IPS-NIHi7 (cell line): ENCODE measurements around the gene EMID1.

Source experiments
- DNase-seq: peaks from one replicate; pipeline ENCODE4 v3.0.0; 2012; ENCODE audit warnings: mixed read lengths; ENCODE audit errors: extremely low spot score

Gene EMID1

DNA sequence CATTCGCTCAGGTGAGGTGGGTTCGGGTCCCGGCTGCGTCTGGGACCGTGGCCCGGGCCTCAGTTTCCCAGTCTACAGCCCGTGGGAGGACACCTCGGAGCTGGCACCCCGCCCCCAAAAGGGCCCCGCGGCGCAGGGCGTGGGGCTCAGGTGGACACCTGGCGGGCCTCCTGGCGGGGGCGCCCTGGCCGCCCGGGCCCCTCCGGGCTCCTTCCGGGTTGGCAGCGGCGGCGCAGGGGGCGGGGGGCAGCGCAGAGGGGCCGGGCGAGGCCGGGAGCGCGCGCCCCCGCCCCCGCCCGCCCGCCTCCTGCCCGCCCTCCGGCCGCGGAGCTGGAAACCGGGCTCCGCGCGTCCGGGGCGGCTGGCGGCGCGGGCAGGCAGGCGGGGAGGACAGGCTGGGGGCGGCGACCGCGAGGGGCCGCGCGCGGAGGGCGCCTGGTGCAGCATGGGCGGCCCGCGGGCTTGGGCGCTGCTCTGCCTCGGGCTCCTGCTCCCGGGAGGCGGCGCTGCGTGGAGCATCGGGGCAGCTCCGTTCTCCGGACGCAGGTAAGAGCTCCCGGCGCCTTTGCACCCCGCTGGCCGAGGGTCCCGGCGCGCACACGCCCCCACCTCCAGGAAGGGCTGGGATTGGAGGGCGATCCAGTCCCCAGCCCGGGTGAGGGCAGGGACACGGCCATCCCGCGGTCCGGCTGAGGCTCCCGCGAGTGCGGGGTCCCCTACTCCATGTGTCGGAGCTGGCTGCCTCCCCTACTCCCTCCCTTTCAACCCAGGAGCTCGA, at the start of gene EMID1:
Gene EMID1, plus strand, starts transcription at position 303 of the 778 bp plus-strand sequence. Its CDS starts 143 bp downstream, at position 446.
- peak; percentile 71 for DNase-seq

DNA sequence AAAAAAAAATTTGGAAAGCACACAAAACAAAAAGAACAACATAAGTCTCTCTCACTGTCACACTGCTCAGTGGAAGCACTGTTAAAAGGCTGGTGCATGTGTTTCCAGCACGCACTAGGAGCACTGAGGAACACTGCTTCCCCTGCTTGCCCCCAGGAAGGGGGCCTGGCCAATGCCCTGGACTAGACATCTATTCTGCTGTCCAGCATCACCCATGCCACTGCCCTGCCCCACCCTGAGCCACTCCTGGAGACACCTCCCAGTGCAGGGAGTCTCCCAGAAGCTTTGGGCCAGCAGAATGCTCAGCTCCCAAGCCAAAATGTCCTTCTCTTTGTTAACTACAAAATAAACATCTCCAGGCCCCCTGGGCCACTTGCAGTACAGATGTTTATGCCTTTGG, 49.7 kb upstream of the EMID1 start:
- no peak for DNase-seq

DNA sequence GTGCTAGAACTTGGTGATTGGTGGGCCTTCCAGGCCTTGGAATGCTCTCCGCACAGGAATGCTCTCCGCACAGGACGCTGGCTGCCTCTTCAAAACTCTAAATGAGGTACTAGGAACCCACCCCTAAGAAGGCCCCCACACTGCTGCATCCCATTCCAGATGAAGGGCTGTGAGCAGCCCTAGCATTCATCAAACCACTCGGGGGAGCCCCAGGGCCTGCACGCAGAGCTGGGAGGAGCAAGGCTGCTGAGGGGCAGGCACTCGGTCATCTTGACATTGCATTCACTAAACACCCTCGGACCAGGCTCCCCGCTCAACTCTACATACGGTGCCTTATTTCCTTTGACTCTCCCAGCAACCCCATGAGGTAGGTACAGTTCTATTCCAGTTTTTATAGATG, 49.2 kb upstream of the EMID1 start:
- peak; percentile 77 for DNase-seq

DNA sequence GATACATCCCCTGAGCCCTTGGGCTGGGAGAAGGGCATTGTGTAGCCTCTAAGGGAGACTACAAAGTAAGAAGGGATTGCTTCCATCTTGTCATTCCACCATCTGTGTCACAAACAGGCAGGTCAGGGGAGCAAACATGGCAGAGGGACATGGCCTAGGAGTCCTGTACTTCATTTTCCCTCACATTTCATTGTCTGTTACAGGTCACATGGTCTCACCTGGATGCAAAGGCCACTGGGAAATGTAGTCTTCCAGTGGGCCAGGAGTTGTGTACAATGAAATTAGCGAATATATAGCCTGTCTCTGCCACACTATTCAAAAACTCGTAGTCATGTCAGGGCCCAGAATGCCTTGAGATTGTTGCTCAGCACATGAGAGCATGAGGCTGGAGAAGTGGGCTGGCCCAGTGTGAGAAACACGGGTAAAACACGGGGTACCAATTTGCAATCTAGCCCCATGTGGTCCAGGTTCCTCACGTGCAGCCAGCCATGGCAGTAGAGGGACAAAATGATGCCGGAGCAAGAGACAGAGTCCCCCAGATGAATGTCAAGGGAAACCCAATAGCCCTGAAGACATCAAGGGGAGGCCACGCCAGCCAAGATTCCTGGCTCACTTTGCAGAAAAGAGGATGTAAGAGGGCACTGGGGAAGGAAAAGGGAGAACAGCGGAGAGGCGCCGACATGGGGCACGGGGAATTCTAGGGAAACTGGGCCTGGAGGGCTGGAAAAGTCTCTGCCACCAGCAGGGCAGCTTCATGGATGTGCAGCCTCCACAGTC, 47.7 kb upstream of the EMID1 start:
- DNase-seq = no peak

DNA sequence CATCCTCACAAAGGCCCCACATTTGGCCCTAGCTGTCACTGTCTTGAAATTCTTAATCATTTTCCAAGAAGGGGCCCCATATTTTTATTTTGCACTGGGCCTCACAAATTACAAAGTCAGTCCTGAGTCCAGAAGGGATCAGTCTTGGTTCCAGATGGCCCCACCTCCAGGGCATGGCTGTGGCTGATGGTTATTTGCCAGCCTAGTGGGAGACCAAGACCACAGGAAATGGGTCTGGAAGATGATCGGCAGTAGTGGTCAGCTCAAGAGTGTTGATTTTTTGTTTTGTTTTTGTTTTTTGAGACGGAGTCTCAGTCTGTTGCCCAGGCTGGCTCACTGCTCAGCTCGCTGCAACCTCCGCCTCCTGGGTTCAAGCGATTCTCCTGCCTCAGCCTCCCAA, 47.1 kb upstream of the EMID1 start:
- DNase-seq = no peak

DNA sequence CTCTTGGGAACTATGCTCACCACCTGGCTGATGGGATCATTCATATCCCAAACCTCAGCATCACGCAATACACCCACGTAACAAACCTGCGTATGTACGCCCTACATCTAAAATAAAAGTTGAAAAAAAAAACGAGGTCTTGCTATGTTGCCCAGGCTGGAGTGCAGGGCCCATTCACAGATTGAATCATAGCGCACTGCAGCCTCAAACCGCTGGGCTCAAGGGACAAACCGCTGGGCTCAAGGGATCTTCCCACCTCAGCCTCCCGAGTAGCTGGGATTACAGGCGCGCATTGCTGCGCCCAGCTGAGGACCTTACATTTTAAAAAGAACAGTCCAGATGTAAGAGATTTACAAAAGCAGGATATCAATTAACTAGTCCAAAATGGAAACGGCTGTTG, 41.9 kb upstream of the EMID1 start:
- no peak for DNase-seq

DNA sequence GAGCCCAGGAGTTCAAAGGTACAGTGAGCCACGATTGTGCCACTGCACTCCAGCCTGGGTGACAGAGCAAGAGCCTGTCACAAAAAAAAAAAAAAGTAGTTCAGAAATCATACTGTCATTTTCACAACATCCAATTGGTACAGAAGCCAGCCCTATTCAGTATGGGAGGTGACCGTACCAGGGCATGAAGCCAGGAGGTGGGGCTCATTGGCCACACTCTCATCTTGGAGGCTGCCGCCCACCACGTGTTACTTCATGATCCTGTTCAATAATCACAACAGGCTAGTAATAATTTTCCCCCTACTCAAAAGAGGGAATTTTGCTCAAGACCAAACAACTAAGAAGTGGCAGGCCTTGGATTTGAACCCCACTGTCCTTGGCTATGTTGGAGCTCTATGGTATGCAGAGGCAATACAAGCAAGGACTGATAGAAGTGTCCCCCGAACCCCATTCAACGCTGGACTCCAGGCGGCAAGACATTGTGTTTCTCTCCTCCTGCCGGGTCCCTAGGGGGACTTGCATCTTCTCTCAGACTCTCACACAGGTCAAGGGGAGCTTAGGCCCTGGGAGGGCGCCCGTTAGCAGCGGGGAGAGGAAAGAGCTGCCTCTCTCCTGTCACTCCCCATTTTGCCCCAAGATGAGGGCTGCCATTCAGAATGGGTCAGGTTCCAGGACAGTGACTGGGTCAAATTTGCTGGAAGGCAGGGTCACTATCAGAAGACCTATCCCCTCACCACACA, 40.2 kb upstream of the EMID1 start:
- no peak for DNase-seq

DNA sequence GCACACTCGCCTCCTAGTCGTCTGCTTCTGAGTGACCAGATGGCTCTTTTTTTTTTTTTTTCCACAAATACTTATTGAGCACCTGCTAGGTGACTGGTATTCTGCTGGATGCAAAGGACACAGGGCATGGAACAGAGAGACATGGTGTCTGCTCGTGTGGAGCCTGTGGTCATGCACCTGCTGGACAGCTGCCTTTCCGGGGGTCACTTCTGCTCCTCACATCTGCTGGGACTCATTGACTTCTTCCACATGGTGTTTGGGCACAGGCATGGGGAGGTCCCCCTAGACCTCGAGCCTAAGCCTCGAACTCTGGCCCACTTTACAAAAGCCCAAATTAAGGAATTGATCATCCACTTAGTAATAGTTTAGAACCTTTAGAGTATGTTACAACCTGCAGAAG, 39.5 kb upstream of the EMID1 start:
- no peak for DNase-seq

DNA sequence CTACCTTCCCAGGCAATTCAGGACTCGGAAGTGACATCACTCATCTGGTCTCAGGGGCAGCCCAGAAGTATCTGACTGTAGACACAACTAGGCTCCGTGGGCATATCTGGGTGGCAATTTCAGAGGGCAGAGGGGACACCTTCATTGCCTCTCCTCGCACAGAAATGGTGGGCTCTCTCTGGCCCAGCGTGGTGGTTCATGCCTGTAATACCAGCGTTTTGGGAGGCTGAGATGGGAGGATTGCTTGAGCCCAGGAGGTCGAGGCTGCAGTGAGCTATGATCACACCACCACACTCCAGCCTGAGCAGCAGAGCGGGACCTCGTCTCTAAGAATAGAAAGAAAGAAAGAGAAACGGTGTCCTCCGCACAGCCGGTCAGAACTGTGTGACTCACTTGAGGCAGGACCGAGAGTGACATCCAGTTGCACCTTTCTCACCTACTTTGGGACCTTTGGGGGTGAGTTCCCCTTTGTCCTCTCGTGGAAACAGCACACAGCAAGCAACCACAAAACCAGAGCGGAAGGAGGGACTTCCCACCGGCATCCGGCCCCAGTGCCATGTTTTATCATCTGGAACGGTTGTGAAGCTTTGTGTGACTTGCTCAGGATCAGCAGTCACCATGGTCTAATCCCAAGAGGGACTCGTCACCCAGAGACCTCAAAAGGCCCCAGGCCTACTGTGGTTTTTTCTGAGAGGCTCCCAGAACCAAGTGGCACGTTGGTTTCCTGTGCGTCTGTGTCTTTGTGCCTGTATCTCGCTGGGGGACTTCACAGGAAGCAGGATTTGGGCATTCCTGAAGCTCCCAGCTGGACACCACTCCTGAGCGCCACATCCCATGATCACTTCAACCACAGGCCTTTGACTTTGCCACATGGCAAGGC, 38.4 kb upstream of the EMID1 start:
- no peak for DNase-seq

DNA sequence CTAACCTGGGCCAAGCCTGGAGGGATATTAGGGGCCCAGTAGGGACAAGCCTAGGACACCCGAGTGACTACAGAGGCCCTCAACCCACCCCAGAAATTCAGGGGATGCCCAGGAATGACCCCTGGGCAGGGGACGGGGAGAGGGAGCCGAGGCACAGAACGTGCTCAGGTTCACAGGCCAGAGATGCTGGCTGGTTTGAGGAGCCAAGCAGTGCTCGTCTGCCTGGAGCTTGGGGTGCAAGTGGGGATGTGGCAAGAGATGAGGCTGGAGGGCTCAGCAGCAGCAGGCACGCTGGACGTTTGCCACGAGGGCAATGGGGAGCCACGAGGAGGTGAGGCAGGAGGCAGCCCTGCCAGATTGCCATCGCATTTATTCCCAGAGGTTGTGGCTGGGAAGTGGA, 34.0 kb upstream of the EMID1 start:
- peak; percentile 4 for DNase-seq

DNA sequence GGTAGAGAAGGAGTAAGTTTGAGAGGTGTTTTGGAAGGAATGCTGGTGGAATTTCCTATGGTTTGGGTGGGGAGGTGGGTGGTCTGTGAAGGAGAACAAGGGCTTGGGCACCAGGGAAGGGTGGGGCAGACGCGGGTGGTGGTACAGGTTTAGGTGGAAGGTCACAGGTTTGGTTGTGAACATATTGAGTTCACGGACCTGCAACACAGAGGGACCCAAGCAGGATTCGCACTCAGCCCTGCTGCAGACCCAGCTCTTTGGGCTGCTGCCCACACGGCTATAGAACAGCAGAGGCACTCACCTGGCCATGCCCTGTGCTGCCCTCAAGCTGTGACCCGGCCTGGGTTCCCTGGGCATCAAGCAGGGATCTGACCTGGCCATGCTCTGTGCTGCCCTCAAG, 33.5 kb upstream of the EMID1 start:
- DNase-seq = no peak

DNA sequence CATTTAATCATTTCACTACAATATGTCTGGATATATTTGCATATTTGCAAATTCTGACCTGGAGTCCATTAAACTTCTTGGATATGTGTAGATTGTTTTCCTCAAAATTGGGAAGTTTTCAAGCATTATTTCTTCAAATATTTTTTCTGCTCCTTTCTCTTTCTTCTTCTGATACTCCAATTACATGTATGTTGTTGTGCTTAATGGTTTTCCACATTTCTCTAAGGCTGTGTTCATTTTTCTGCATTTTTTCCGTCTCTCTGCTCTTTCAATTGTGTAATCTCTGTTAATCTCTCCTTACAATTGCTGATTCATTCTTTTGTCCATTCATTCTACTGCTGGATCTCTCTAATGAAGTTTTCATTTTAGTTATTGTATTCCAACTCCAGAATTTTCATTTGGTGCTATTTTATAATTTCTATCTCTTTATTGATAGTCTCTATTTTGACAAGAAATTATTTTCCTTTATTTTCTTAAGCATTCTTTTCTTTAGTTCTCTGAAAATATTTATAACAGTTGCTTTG, 30.3 kb upstream of the EMID1 start:
- no peak for DNase-seq

DNA sequence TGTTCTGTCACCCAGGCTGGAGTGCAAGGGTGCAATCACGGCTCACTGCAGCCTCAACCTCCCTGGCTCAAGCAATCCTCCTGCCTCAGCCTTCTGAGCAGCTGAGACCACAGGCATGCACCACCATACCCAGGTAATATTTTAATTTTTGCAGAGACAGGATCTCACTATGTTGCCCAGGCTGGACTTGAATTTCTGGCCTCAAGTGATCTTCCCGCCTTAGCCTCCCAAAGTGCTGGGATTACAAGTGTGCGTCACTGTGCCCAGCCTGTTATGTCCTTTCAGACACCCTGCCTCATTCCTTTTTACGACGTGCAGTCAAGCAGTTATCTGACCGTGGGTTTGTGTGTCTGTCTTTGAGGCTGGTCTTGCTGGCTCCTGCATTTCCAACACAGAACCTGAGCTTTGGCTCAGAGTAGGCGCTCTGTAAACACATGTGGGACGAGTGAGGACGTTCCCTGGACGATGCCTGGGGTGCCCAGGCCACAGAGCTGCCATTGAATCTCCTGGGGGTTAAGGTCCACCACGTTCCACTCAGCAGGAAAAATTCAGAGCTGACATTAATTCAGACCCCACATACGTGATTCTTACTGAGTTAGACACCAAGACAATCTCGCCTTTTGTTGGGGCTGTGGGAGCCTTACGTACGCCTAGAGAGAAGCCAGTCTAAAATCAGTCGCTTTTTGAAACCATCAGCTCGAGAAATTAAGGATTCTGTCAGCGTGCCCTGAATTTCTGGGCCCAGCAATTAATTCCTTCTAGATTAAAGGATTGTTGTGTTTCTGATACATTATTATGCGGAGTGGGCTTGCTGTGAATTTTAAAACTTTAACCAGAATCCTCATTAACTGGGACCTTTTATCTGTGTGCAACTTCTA, 21.5 kb upstream of the EMID1 start:
- DNase-seq = peak; percentile 8

DNA sequence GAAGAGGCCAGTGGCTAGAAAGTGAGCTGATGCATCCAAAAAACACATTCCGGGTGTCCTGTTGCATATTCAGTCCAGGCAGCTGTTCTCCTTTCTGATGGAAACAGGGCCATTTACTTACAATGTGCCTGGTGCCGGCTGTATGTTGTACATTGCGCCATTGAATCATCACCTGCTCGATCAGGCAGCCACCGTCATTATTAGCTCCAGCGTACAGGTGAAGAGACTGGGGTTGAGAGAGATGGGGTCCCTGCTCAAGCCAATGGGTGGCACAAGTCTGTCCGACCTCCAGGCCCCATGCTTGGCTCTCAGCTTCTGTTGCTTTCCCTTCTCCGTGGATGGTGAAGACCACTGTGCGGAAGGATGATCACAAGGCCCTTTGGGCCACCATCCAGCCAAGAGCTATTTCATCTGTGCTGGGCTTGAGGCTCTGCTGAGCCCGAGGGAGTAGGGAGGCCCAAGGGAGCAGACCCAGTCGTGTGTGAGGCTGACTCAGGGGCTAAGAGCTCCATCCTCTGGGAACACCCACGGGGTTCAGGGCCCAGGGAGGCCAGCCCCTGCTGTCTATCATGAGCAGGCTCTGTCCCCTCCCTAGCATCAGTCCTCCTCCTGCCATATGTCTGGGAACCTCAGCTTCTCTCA, 20.7 kb upstream of the EMID1 start:
- peak; percentile 9 for DNase-seq

DNA sequence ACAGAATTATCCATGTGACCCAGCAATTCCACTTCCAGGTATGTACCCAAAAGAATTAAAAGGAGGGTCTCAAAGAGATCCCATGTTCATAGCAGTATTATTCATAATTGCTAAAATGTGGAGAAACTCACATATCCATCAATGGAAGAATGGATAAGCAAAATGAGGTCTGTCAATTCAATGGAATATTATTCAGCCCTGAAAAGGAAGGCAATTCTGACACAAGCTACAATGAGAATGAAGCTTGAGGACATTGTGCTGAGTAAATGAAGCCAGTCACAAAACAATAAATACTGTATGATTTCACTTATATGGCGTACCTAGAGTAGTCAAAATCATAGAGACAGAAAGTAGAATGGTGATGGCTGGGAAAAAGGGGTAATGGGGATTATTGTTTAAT, 19.4 kb upstream of the EMID1 start:
- no peak for DNase-seq

DNA sequence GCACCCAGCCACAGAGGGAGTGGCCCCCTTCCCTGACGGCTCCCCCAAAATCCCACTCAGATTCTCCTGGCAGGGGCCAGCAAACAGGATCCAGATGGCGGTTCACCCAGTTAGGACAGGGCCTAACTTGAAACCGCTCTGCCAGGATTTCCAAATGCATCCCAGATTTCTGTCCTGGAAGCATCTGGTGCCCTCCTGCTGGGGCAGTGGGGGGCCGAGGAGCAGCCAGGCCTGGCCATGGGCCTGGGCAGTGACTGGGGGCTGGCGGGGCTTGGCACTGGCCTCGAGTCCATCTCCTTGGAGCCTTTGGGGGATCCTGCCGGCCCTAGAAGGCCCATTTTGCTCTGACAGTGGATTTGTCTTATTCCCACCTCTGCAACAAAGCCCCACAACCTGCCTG, 17.9 kb upstream of the EMID1 start:
- peak; percentile 8 for DNase-seq

DNA sequence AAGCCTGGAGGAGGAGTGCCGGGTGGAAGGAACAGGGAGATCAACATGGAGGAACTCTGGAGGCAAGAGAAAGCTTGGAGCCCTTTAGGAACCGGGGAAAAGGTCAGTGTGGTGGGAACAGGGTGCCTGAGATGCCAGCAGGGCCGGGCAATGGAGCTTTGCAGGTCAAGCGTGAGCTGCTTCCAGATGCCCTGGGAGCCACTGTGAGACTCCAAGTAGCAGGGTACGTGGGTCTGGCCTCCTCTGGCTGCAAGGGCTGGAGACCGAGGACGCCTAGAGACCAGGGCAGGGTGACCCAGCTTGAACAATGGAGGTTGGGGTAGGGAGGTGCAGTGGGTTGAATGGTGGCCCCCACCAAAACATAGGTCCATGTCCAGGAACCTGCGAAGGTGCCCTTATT, 15.6 kb upstream of the EMID1 start:
- peak; percentile 6 for DNase-seq

DNA sequence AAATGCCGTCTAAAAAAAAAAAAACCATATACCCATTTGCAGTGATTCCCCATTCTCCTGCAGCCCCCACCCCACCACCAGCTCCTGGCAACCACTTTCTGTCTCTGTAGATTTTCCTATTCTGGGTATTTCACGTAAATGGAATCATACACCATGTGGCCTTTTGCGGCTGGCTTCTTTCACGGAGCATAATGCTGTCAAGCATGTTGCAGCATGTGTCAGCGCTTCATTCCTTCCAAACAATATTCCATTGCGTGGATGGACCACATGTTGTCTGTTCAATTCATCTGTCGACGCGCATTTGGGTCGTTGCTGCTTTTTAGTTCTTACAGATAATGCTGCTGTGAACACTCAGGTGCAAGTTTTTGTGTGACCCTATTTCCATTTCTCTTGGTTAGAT, 14.8 kb upstream of the EMID1 start:
- no peak for DNase-seq

DNA sequence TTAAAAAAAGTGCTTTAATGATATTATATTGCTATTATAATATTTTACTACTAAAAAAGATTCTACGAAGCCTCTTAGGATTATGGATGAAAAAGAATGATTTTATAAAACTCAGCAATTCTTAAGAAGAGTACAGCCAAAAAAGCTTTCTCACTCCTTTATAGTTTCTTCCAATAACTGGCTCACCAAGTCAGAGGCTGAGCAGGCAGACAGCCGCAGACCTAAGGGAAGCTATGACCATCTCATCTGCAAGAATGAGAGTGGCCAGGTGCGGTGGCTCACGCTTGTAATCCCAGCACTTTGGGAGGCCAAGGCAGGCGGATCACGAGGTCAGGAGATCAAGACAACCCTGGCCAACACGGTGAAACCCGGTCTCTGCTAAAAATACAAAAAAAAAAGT, 12.7 kb upstream of the EMID1 start:
- no peak for DNase-seq

DNA sequence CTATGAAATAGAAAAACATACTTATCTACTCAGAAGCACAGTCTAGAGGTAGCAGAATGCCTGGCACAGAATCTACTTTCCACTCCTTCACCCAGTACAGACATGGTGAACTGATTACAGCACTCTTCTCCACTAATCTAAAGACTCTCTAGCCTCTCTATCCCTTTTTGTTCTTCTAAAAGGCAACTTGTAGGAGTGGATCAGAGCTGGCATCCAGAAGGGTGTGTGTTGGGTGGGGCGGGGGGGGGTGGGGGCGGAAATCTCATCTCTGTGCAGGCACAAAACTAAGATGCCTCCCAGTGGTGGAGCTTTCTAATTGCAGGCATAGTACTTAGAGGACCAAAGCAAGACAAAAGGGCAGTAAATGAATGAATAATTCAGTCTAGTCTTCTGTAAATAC, 11.5 kb upstream of the EMID1 start:
- peak; percentile 31 for DNase-seq
